C4-2B (cell line): ENCODE data around the gene CKMT1B.
"Not testable (repeated sequence)": the region's sequence is repeated elsewhere in the genome, so short reads cannot be mapped to it uniquely, and the experiment has no call there.

ENCODE experiments used
- H3K27ac ChIP-seq: fragments of 450-650 bp; 2 replicates; pipeline ENCODE4 v1.5.1; 2017
- ZFX ChIP-seq: fragments of 450-650 bp; IDR thresholded peaks from 2 replicates; pipeline ENCODE4 v1.6.1; 2017
- TF ChIP-seq, protein P1 (sequence below): fragments of 450-650 bp; conservative IDR thresholded peaks from 2 replicates; pipeline ENCODE4 v1.5.1; 2017; ENCODE audit warnings: mild to moderate bottlenecking

CKMT1B gene

GRCh38 chr15:43592841-43593240 lies 986 bp upstream of the CKMT1B start:
- not testable (repeated sequence) for H3K27ac ChIP-seq

GRCh38 chr15:43599131-43599530 lies 5.3 kb downstream of the CKMT1B start:
- not testable (repeated sequence) for H3K27ac ChIP-seq

DNA sequence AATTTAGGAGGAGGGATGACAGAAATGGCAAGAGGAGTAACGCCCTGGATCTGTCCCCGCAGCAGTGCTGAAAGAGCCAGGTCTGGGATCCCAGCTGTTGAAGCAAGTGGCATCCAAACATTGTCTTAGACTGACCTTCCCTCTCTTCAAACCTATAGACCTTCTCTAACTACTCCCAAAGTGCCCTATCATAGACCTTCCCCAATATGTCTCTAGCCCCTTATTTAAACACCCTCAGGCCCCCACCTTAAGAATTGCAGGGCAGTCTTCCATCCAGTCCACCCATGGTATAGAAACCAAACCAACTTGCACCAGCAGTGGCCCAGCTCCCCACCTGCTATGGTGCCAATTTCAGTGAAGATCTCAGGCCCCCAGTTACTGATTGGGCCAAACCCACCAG lies 6.4 kb downstream of the CKMT1B start:
- H3K27ac ChIP-seq = not testable (repeated sequence)

GRCh38 chr15:43602233-43602632 lies 8.4 kb downstream of the CKMT1B start:
- H3K27ac ChIP-seq = not testable (repeated sequence)

- not testable (repeated sequence) for H3K27ac ChIP-seq
Observed at GRCh38 chr15:43617750-43618149, 23.9 kb downstream of the CKMT1B start.

DNA sequence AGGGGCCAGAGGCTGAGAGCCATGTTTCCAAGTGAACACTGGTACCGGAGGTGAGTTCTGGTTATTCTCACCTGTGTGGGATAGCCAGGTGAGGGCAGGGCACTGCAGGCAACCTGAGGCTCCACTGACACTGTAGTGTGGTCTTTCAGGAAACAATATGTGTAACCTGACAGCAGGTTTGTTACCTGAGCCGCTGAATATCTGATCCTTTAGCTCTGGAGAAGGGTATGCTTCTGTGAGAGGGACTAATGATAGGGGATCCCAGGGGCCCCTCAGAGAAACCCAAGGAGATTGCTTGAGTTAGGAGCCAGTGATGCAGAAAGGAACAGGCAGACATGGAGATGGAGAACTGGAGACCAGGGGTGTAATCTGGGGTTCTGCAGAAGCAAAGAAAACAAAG lies 24.9 kb downstream of the CKMT1B start, which contains the start of gene STRC:
Gene STRC (minus strand): TSS at position 101 of the 400 bp plus-strand sequence. CDS start 78 bp downstream, at position 23.
- not testable (repeated sequence) for H3K27ac ChIP-seq

- not testable (repeated sequence) for H3K27ac ChIP-seq
Observed at GRCh38 chr15:43622068-43622799, 28.4 kb downstream of the CKMT1B start.

DNA sequence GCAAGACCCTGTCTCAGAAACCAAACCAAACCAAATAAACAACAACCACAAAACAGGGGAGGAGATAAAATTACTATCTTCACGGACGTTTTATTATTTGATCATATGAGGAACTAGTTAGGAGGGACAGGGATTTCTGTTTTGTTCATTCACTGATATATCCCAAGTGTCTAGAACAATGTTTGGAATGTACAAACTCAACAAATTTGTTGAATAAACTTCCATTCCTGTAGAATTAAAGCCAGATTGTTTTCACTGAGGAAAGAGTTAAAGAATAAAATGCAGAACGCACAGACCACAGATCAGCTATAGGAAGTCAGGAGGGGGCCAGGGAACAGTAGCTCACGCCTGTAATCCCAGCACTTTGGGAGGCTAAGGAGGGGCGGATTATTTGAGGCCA lies 31.3 kb downstream of the CKMT1B start:
- TF ChIP-seq, protein P1, sequence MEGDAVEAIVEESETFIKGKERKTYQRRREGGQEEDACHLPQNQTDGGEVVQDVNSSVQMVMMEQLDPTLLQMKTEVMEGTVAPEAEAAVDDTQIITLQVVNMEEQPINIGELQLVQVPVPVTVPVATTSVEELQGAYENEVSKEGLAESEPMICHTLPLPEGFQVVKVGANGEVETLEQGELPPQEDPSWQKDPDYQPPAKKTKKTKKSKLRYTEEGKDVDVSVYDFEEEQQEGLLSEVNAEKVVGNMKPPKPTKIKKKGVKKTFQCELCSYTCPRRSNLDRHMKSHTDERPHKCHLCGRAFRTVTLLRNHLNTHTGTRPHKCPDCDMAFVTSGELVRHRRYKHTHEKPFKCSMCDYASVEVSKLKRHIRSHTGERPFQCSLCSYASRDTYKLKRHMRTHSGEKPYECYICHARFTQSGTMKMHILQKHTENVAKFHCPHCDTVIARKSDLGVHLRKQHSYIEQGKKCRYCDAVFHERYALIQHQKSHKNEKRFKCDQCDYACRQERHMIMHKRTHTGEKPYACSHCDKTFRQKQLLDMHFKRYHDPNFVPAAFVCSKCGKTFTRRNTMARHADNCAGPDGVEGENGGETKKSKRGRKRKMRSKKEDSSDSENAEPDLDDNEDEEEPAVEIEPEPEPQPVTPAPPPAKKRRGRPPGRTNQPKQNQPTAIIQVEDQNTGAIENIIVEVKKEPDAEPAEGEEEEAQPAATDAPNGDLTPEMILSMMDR = no peak
- TF ChIP-seq ZFX = no peak
- H3K27ac ChIP-seq = no peak overlapping the region

DNA sequence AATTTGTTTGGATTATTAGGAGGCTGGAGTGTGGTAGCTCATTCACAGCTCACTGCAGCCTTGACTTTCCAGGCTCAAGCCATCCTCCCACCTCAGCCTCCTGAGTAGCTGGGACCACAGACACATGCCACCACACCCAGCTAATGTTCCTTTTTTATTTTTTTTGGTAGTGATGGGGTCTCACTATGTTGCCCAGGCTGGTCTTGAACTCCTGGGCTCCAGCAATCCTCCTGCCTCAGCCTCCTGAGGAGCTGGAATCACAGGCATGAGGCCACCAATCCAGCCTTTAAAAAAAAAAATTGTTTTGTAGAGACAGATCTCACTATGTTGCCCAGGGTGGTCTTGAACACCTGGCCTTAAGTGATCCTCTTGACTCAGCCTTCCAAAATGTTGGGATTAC lies 33.1 kb downstream of the CKMT1B start:
- H3K27ac ChIP-seq = not testable (repeated sequence)

GRCh38 chr15:43638464-43639204 lies 44.8 kb downstream of the CKMT1B start:
- H3K27ac ChIP-seq = not testable (repeated sequence)
